ENCODE measurements around the gene BABAM2.
"Not testable (repeated sequence)": the region's sequence is repeated elsewhere in the genome, so short reads cannot be mapped to it uniquely, and the experiment has no call there.

The BABAM2 gene
- total RNA-seq: 16.8 to 17.7 (median 17.6) reads per million in 3 experiments

- DNase-seq: peak; percentile 93
Observed at GRCh38 chr2:27890146-27890923, at the start of gene BABAM2, which contains the start of gene RBKS. BABAM2 (plus strand) TSS chr2:27890729; CDS start chr2:27894557, 3,828 bp downstream. RBKS (minus strand) TSS chr2:27890387; CDS start chr2:27890345, 42 bp downstream.

- DNase-seq: no peak
Observed at GRCh38 chr2:27842894-27843293, 47.6 kb upstream of the BABAM2 start.

GRCh38 chr2:27843992-27844391, 46.5 kb upstream of the BABAM2 start:
- no peak for DNase-seq

GRCh38 chr2:27844821-27845255, 45.7 kb upstream of the BABAM2 start:
- no peak for DNase-seq

GRCh38 chr2:27847333-27847732, 43.2 kb upstream of the BABAM2 start:
- no peak for DNase-seq

- no peak for DNase-seq
Observed at GRCh38 chr2:27849558-27850205, 40.8 kb upstream of the BABAM2 start.

GRCh38 chr2:27852691-27853090, 37.8 kb upstream of the BABAM2 start:
- no peak for DNase-seq

GRCh38 chr2:27854229-27854862, 36.2 kb upstream of the BABAM2 start:
- DNase-seq: no peak

- no peak for DNase-seq
Observed at GRCh38 chr2:27855476-27855875, 35.1 kb upstream of the BABAM2 start.

GRCh38 chr2:27856386-27856785, 34.1 kb upstream of the BABAM2 start:
- DNase-seq: no peak

GRCh38 chr2:27856956-27857355, 33.6 kb upstream of the BABAM2 start:
- DNase-seq: no peak

GRCh38 chr2:27857417-27858172, 32.9 kb upstream of the BABAM2 start:
- DNase-seq: no peak

GRCh38 chr2:27860111-27860510, 30.4 kb upstream of the BABAM2 start:
- DNase-seq: no peak

GRCh38 chr2:27863146-27863545, 27.4 kb upstream of the BABAM2 start:
- no peak for DNase-seq

GRCh38 chr2:27863955-27864354, 26.6 kb upstream of the BABAM2 start:
- DNase-seq: not testable (repeated sequence)

GRCh38 chr2:27866237-27866636, 24.3 kb upstream of the BABAM2 start:
- DNase-seq: no peak

- no peak for DNase-seq
Observed at GRCh38 chr2:27869763-27870162, 20.8 kb upstream of the BABAM2 start.

GRCh38 chr2:27870724-27871123, 19.8 kb upstream of the BABAM2 start:
- DNase-seq: no peak

GRCh38 chr2:27871802-27872201, 18.7 kb upstream of the BABAM2 start:
- no peak for DNase-seq

GRCh38 chr2:27873091-27873490, 17.4 kb upstream of the BABAM2 start:
- DNase-seq: no peak

GRCh38 chr2:27875089-27875881, 15.2 kb upstream of the BABAM2 start:
- DNase-seq: no peak

- DNase-seq: no peak
Observed at GRCh38 chr2:27878825-27879224, 11.7 kb upstream of the BABAM2 start.
